Retinal pigment epithelial cell (primary cell): ENCODE measurements around the gene PCDH9.
"Not testable (repeated sequence)": the region's sequence is repeated elsewhere in the genome, so short reads cannot be mapped to it uniquely, and the experiment has no call there.

Source experiments
- DNase-seq: peaks from one replicate; pipeline ENCODE4 v3.0.0-alpha.2; 2010; ENCODE audit warnings: low read depth
- H3K4me3 ChIP-seq: 2 replicates; pipeline ENCODE4 v1.5.1; 2011; ENCODE audit warnings: mild to moderate bottlenecking, low read length, control low read depth, moderate library complexity
- TF ChIP-seq, protein P1 (sequence below): conservative IDR thresholded peaks from 2 replicates; pipeline ENCODE4 v1.5.1; 2011; ENCODE audit warnings: low read depth, low read length, control low read depth, inconsistent platforms

Gene PCDH9

GRCh38 chr13:66640231-66640630 is 589.9 kb downstream of the PCDH9 start:
- TF ChIP-seq, protein P1, sequence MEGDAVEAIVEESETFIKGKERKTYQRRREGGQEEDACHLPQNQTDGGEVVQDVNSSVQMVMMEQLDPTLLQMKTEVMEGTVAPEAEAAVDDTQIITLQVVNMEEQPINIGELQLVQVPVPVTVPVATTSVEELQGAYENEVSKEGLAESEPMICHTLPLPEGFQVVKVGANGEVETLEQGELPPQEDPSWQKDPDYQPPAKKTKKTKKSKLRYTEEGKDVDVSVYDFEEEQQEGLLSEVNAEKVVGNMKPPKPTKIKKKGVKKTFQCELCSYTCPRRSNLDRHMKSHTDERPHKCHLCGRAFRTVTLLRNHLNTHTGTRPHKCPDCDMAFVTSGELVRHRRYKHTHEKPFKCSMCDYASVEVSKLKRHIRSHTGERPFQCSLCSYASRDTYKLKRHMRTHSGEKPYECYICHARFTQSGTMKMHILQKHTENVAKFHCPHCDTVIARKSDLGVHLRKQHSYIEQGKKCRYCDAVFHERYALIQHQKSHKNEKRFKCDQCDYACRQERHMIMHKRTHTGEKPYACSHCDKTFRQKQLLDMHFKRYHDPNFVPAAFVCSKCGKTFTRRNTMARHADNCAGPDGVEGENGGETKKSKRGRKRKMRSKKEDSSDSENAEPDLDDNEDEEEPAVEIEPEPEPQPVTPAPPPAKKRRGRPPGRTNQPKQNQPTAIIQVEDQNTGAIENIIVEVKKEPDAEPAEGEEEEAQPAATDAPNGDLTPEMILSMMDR = no peak
- no peak for DNase-seq
- H3K4me3 ChIP-seq = no peak overlapping the region

DNA sequence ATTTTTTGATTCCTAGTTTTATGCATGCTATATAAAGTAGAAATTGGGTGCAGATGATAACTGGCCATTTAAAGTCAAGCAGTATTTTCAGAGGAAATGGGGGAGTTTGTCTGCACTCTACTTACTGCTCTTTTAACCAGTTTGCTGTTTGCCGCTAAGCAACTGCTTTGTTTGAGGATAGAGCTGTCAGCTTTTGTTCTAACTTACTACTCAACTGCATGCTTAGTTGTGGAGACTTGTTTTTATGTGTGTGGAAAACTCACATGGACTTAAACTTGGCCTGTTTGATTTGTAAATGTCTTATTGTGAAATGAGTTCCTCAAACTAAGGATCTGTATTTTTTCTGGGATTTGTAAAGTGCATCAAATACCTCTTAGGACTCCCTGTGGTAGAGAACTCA is 591.1 kb downstream of the PCDH9 start:
- TF ChIP-seq, protein P1 = no peak
- no peak for DNase-seq
- no peak overlapping the region for H3K4me3 ChIP-seq

- TF ChIP-seq, protein P1 = no peak
- peak; percentile 88 for DNase-seq
- H3K4me3 ChIP-seq = no peak overlapping the region
Observed at GRCh38 chr13:66635526-66635925, 594.6 kb downstream of the PCDH9 start.

DNA sequence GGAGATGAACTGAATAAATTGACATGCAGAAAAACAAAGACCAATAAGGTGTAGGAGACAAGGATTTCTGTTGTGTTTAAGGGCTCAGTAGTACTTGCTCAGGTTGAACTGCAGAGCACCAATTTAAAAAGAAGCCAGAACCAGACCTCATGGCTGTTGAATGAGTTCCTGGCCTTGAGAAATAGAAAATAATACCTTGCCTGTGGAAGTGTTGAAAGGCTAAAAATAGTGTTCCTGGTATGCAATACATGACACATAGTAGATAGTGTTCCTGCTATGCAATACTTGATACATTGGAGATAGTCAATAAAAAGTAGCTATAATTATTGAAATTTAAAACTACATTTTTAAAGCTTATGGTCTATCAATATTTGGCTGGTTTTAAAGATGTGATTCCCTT is 595.8 kb downstream of the PCDH9 start:
- no peak for DNase-seq
- no peak overlapping the region for H3K4me3 ChIP-seq
- TF ChIP-seq, protein P1 = no peak

DNA sequence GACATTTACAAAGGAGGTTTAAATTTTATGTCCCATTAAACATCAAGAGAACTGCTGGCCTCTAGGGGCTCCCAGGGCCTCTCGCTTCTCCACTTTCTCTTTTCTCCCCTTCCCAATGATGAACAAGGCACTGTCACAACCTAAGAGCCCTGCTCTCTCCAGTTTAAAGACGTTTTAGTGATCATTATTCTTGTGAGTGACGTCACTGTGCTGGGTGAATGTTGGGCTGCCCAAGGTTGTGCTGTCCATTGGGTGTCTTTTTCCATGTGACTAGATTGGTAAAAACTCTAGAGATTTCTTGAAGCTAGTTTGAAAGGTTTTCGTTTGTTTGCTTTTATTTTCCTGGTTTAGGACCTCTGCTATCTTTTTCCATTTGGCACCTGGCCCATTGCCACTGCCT is 602.6 kb downstream of the PCDH9 start:
- H3K4me3 ChIP-seq = no peak overlapping the region
- TF ChIP-seq, protein P1 = no peak
- DNase-seq = no peak

GRCh38 chr13:66624302-66624701 is 605.8 kb downstream of the PCDH9 start:
- H3K4me3 ChIP-seq = no peak overlapping the region
- TF ChIP-seq, protein P1 = no peak
- no peak for DNase-seq

GRCh38 chr13:66623129-66623820 is 606.9 kb downstream of the PCDH9 start:
- H3K4me3 ChIP-seq = no peak overlapping the region
- TF ChIP-seq, protein P1 = no peak
- no peak for DNase-seq

DNA sequence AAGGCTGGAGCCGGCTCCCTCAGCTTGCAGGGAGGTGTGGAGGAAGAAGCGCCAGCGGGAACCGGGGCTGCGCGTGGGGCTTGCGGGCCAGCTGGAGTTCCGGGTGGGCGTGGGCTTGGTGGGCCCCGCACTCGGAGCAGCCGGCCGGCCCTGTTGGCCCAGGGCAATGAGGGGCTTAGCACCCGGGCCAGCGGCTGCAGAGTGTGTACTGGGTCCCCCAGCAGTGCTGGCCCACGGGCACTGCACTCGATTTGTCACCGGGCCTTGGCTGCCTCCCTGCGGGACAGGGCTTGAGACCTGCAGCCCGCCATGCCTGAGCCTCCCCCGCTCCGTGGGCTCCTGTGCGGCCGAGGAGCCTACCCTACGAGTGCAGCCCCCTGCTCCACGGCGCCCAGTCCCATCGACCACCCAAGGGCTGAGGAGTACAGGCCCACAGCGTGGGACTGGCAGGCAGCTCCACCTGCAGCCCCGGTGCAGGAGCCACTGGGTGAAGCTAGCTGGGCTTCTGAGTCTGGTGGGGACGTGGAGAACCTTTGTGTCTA is 608.2 kb downstream of the PCDH9 start:
- not testable (repeated sequence) for H3K4me3 ChIP-seq, DNase-seq
